ENCODE results near the gene RAB13. TPM values are rescaled to one million over a fixed set of nuclear protein-coding genes. Genes with fewer than 3 reads are reported as not detected.
A peak's percentile ranks its signal among the peaks of the same experiment; 100 is the strongest.

Gene RAB13
- total RNA-seq, 1 experiment from 2014 or later, result 73.6 TPM

GRCh38 chr1:153968408-153968807 lies 17.7 kb downstream of the RAB13 start:
- Histone ChIP-seq H3K27ac (no peak overlapping the region), H3K79me2 (ENCODE audit: low read depth) (peaks cover 18% of the 10 kb centered on the region), H3K9me2 (ENCODE audit: insufficient read depth) (no peaks in the 10 kb centered on the region), H3K4me2 (peak overlapping the region; percentile 98), H3F3A (ENCODE audit: insufficient read depth, low read depth) (peaks cover 54% of the 10 kb centered on the region), H3K4me1 (replicated peaks; ENCODE audit: insufficient read depth) (peaks cover 35% of the 10 kb centered on the region), H3K4me3 (peak overlapping the region; percentile 90), H4K20me1 (ENCODE audit: insufficient read depth) (no peaks in the 10 kb centered on the region), H2AFZ (peak overlapping the region; percentile 89), H3K36me3 (ENCODE audit: low read depth) (no peaks in the 10 kb centered on the region), H3K27me3 (ENCODE audit: insufficient read depth, low read depth) (no peaks in the 10 kb centered on the region), H3K9me3 (ENCODE audit: insufficient read depth, low read depth) (no peaks in the 10 kb centered on the region)
- intact Hi-C loops (cut with micrococcal nuclease; ENCODE audit: unreplicated experiment), result loop anchor here (10.0 kb wide), 2 partner anchors 404 to 434 kb away; partner anchors contain the start of genes S100A2 and S100A6
- POLR2A ChIA-PET (ENCODE audit: unreplicated experiment), result interaction anchor here (0.6 to 1.7 kb wide), 2 partner anchors 10 to 203 kb away, joined by 6 to 13 read pairs; partner anchors contain the start of gene JTB
- BruUV-seq (replicated peaks), result no TSS peak
- DNase-seq, result no peak
- TF ChIP-seq, protein P1, sequence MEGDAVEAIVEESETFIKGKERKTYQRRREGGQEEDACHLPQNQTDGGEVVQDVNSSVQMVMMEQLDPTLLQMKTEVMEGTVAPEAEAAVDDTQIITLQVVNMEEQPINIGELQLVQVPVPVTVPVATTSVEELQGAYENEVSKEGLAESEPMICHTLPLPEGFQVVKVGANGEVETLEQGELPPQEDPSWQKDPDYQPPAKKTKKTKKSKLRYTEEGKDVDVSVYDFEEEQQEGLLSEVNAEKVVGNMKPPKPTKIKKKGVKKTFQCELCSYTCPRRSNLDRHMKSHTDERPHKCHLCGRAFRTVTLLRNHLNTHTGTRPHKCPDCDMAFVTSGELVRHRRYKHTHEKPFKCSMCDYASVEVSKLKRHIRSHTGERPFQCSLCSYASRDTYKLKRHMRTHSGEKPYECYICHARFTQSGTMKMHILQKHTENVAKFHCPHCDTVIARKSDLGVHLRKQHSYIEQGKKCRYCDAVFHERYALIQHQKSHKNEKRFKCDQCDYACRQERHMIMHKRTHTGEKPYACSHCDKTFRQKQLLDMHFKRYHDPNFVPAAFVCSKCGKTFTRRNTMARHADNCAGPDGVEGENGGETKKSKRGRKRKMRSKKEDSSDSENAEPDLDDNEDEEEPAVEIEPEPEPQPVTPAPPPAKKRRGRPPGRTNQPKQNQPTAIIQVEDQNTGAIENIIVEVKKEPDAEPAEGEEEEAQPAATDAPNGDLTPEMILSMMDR (conservative IDR thresholded peaks at IDR 0.05), result no peak
- no peak for TF ChIP-seq EZH2 (IDR thresholded peaks at IDR 0.05; ENCODE audit: low read depth)
- CTCF ChIA-PET, result interaction anchor here (1.4 kb wide), 1 partner anchor 9 kb away, joined by 6 read pairs; the partner anchor contains the start of gene JTB

- peak overlapping the region; percentile 90 for H3K4me3 ChIP-seq
- H3K36me3 ChIP-seq (ENCODE audit: low read depth), result no peaks in the 10 kb centered on the region
- peaks cover 19% of the 10 kb centered on the region for H3K79me2 ChIP-seq (ENCODE audit: low read depth)
- H3K4me2 ChIP-seq, result peak overlapping the region; percentile 98
- H4K20me1 ChIP-seq (ENCODE audit: insufficient read depth), result no peaks in the 10 kb centered on the region
- no TSS peak for BruUV-seq (replicated peaks)
- POLR2A ChIA-PET (ENCODE audit: unreplicated experiment), result interaction anchor here (0.6 to 1.7 kb wide), 4 partner anchors 10 to 297 kb away, joined by 3 to 13 read pairs (median 4); partner anchors contain the start of gene JTB
- H3F3A ChIP-seq (ENCODE audit: insufficient read depth, low read depth), result peaks cover 55% of the 10 kb centered on the region
- H3K9me3 ChIP-seq (ENCODE audit: insufficient read depth, low read depth), result no peaks in the 10 kb centered on the region
- TF ChIP-seq, protein P1 (conservative IDR thresholded peaks at IDR 0.05), result no peak
- no peak for TF ChIP-seq EZH2 (IDR thresholded peaks at IDR 0.05; ENCODE audit: low read depth)
- H3K27ac ChIP-seq, result peak overlapping the region; percentile 80
- H3K27me3 ChIP-seq (ENCODE audit: insufficient read depth, low read depth), result no peaks in the 10 kb centered on the region
- no peaks in the 10 kb centered on the region for H3K9me2 ChIP-seq (ENCODE audit: insufficient read depth)
- intact Hi-C loops (cut with micrococcal nuclease; ENCODE audit: unreplicated experiment), result loop anchor here (1.0 to 10.0 kb wide), 3 partner anchors 18 to 433 kb away; partner anchors contain the start of genes RAB13, S100A2 and S100A6
- peaks cover 35% of the 10 kb centered on the region for H3K4me1 ChIP-seq (replicated peaks; ENCODE audit: insufficient read depth)
- H2AFZ ChIP-seq, result peak overlapping the region; percentile 89
- DNase-seq, result peak; percentile 56 to 57
- CTCF ChIA-PET, result interaction anchor here (1.4 kb wide), 1 partner anchor 9 kb away, joined by 6 read pairs; the partner anchor contains the start of gene JTB
Observed at GRCh38 chr1:153968000-153968363, 18.2 kb downstream of the RAB13 start.

GRCh38 chr1:153967107-153967999 lies 18.8 kb downstream of the RAB13 start, which contains the start of gene CREB3L4:
Gene CREB3L4, plus strand, starts transcription at chr1:153967902. Its CDS starts 624 bp downstream, at chr1:153968526.
- DNase-seq, result peak; percentile 92 to 93
- no TSS peak for BruUV-seq (replicated peaks)
- no peaks in the 10 kb centered on the region for H3K9me2 ChIP-seq (ENCODE audit: insufficient read depth)
- no peaks in the 10 kb centered on the region for H3K27me3 ChIP-seq (ENCODE audit: insufficient read depth, low read depth)
- H3K27ac ChIP-seq, result peak within 1 kb of the TSS; percentile 80
- H3K4me2 ChIP-seq, result peak within 1 kb of the TSS; percentile 98
- H3K36me3 ChIP-seq (ENCODE audit: low read depth), result no peaks in the 10 kb centered on the region
- H3K79me2 ChIP-seq (ENCODE audit: low read depth), result peaks cover 26% of the 10 kb centered on the region
- H4K20me1 ChIP-seq (ENCODE audit: insufficient read depth), result no peaks in the 10 kb centered on the region
- CTCF ChIA-PET, result interaction anchor here (0.6 to 1.4 kb wide), 3 partner anchors 10 to 430 kb away, joined by 3 to 6 read pairs (median 3); partner anchors contain the start of gene JTB
- intact Hi-C loops (cut with micrococcal nuclease; ENCODE audit: unreplicated experiment), result loop anchor here (1.0 to 10.0 kb wide), 3 partner anchors 19 to 433 kb away; partner anchors contain the start of genes RAB13, S100A2 and S100A6
- peaks cover 59% of the 10 kb centered on the region for H3F3A ChIP-seq (ENCODE audit: insufficient read depth, low read depth)
- no peaks in the 10 kb centered on the region for H3K9me3 ChIP-seq (ENCODE audit: insufficient read depth, low read depth)
- TF ChIP-seq EZH2 (IDR thresholded peaks at IDR 0.05; ENCODE audit: low read depth), result no peak
- TF ChIP-seq, protein P1 (conservative IDR thresholded peaks at IDR 0.05), result peak; percentile 58; the same call in 1 of the 2 replicates
- peaks cover 37% of the 10 kb centered on the region for H3K4me1 ChIP-seq (replicated peaks; ENCODE audit: insufficient read depth)
- peak within 1 kb of the TSS; percentile 89 for H2AFZ ChIP-seq
- H3K4me3 ChIP-seq, result peak within 1 kb of the TSS; percentile 90
- POLR2A ChIA-PET (ENCODE audit: unreplicated experiment), result interaction anchor here (0.5 to 1.7 kb wide), 11 partner anchors 10 to 1086 kb away, joined by 3 to 13 read pairs (median 3); partner anchors contain the start of genes GATAD2B, JTB and RAB13
